ENCODE results near the gene RNF212B. TPM values are rescaled to one million over a fixed set of nuclear protein-coding genes. Genes with fewer than 3 reads are reported as not detected.
A peak's percentile ranks its signal among the peaks of the same experiment; 100 is the strongest.
"Not testable (repeated sequence)": the region's sequence is repeated elsewhere in the genome, so short reads cannot be mapped to it uniquely, and the experiment has no call there.

Gene RNF212B
- not detected for total RNA-seq

- intact Hi-C loops (cut with DNase I), result no loop called here
- Histone ChIP-seq H3K27ac (peak within 1 kb of the TSS in 3 of 4 donors; percentile 35 to 63 (median 62)), H3K4me3 (peak within 1 kb of the TSS; percentile 6 to 61 (median 30)), H3K9me3 (no peaks in the 10 kb centered on the region), H3K36me3 (no peaks in the 10 kb centered on the region), H3K4me1 (peaks cover 0 to 11% (median 0%) of the 10 kb centered on the region in 3 donors), H3K27me3 (no peaks in the 10 kb centered on the region)
- WGBS, 2 donors, result 21 to 26% methylated on average over 35 to 38 of the region's 39 CpGs
- TF ChIP-seq CTCF (IDR thresholded peaks at IDR 0.05) (no peak), POLR2A (IDR thresholded peaks at IDR 0.05) (no peak)
- DNase-seq, result peak; percentile 20
Observed at GRCh38 chr14:23237772-23238594, at the start of gene RNF212B. Gene RNF212B, plus strand, starts transcription at chr14:23237936. Its CDS starts 2,410 bp downstream, at chr14:23240346.

GRCh38 chr14:23193432-23193831, 44.3 kb upstream of the RNF212B start:
- Histone ChIP-seq H3K9me3 (no peaks in the 10 kb centered on the region), H3K36me3 (no peaks in the 10 kb centered on the region), H3K4me3 (no peak overlapping the region), H3K27me3 (peaks cover 0 to 4% (median 0%) of the 10 kb centered on the region in 4 donors), H3K27ac (no peak overlapping the region), H3K4me1 (no peaks in the 10 kb centered on the region)
- DNase-seq, result no peak
- intact Hi-C loops (cut with DNase I), result no loop called here
- 20 to 32% methylated on average over 3 of the region's 3 CpGs for WGBS, 2 donors
- TF ChIP-seq POLR2A (IDR thresholded peaks at IDR 0.05), result no peak
- TF ChIP-seq CTCF (IDR thresholded peaks at IDR 0.05), result no peak

GRCh38 chr14:23195552-23196101, 42.1 kb upstream of the RNF212B start:
- Histone ChIP-seq H3K9me3 (no peaks in the 10 kb centered on the region), H3K36me3 (no peaks in the 10 kb centered on the region), H3K27me3 (peaks cover 0 to 4% (median 0%) of the 10 kb centered on the region in 4 donors), H3K27ac (no peak overlapping the region), H3K4me3 (no peak overlapping the region), H3K4me1 (no peaks in the 10 kb centered on the region)
- TF ChIP-seq CTCF (IDR thresholded peaks at IDR 0.05), result no peak
- no peak for TF ChIP-seq POLR2A (IDR thresholded peaks at IDR 0.05)
- DNase-seq, result no peak
- WGBS, 2 donors, result 47 to 49% methylated on average over 7 of the region's 7 CpGs
- intact Hi-C loops (cut with DNase I), result no loop called here

GRCh38 chr14:23196487-23196886, 41.2 kb upstream of the RNF212B start:
- intact Hi-C loops (cut with DNase I), result not testable (repeated sequence)
- WGBS, 2 donors, result 89 to 100% methylated on average over 1 to 2 of the region's 2 CpGs

GRCh38 chr14:23199141-23199540, 38.6 kb upstream of the RNF212B start:
- H3K36me3 ChIP-seq; H3K27me3 ChIP-seq; H3K27ac ChIP-seq; DNase-seq; H3K4me3 ChIP-seq; H3K9me3 ChIP-seq; H3K4me1 ChIP-seq; intact Hi-C loops (cut with DNase I): not testable (repeated sequence)
- 77% methylated on average over 1 of the region's 1 CpG; no CpG with 5 or more reads in 1 of the 2 donors for WGBS, 2 donors

More at GRCh38 chr14:23196487-23196886, 41.2 kb upstream of the RNF212B start:
- not testable (repeated sequence) for H3K4me1 ChIP-seq, H3K4me3 ChIP-seq, H3K9me3 ChIP-seq, H3K36me3 ChIP-seq, H3K27ac ChIP-seq, DNase-seq, H3K27me3 ChIP-seq

- TF ChIP-seq POLR2A (IDR thresholded peaks at IDR 0.05) (no peak), CTCF (IDR thresholded peaks at IDR 0.05) (no peak)
- 93 to 96% methylated on average over 7 of the region's 7 CpGs for WGBS, 2 donors
- Histone ChIP-seq H3K27ac (no peak overlapping the region), H3K9me3 (no peaks in the 10 kb centered on the region), H3K4me1 (no peaks in the 10 kb centered on the region), H3K4me3 (no peak overlapping the region), H3K36me3 (no peaks in the 10 kb centered on the region), H3K27me3 (no peaks in the 10 kb centered on the region)
- intact Hi-C loops (cut with DNase I), result no loop called here
- no peak for DNase-seq
Observed at GRCh38 chr14:23202001-23202400, 35.7 kb upstream of the RNF212B start.
